Globus pallidus (tissue), 1 donor: ENCODE results near the gene ASB6.

Experiments
- DNase-seq: peaks from one replicate; pipeline ENCODE4 v3.0.0-alpha.2; 2015; ENCODE audit warnings: low spot score

Gene ASB6, protein sequence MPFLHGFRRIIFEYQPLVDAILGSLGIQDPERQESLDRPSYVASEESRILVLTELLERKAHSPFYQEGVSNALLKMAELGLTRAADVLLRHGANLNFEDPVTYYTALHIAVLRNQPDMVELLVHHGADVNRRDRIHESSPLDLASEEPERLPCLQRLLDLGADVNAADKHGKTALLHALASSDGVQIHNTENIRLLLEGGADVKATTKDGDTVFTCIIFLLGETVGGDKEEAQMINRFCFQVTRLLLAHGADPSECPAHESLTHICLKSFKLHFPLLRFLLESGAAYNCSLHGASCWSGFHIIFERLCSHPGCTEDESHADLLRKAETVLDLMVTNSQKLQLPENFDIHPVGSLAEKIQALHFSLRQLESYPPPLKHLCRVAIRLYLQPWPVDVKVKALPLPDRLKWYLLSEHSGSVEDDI

GRCh38 chr9:129641750-129642585 is at the start of gene ASB6:
Gene ASB6 (minus strand): TSS chr9:129642151. CDS start chr9:129641999, 152 bp downstream.
- DNase-seq: peak; percentile 93

- no peak for DNase-seq
These were observed 46.5 kb upstream of the ASB6 start for GRCh38 chr9:129688285-129689043.

DNA sequence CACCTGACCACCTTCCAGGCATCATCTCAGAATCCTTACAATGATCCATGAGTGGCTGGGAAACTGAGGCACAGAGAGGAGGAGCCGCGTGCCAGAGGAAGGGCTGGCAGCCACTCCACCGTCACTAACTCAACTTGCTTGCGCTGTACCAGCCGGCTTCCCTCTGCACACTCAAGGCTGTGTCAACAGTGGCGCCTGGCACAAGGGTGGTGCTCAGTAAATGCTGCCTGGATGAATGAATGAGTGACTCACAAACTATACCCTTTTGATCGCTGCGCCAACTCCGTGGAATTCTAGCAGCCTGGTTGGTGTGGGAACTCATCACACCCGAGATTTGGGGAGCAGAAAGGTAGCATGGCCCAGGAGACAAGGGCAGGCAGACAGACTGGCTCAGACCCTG is 45.4 kb upstream of the ASB6 start:
- no peak for DNase-seq

DNA sequence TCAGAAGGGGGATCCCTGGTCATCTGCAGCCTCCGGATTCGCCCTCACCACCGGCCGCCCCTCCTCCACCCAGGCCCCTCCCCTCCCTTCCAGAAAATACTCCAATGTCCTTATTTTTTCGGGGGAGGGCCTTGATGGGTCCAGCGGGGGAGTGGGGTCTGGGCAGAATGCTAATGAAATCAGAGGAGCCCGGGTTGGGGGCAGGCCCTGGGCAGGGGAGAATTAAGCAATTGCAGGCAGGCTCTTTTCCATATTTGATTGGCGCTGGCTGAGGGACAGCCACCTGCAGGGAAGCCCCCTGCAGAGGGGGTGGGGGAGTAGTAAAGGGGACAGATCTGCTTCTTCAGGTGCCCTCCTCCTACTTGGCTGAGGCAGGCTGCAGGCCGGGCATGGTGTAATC is 44.8 kb upstream of the ASB6 start:
- no peak for DNase-seq

DNA sequence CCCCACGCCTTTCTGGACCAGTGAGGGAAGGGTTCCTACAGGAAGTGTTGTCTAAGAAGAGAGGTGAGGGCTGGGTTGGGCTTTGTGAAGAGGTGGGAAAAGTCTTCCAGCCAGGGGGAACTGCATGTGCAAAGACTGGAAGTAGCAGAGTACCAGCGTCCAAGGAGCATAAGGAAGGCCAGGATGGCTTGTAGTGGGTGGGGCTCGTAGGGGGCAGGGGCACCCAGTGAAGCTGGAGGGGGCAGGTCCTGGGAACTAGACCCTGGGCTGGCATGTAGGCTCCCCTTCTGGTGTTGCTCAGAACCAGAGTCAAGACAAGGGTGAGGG is 43.9 kb upstream of the ASB6 start:
- no peak for DNase-seq

- no peak for DNase-seq
These were observed 43.4 kb upstream of the ASB6 start for GRCh38 chr9:129685220-129685932.

GRCh38 chr9:129682381-129682780 is 40.4 kb upstream of the ASB6 start:
- no peak for DNase-seq

DNA sequence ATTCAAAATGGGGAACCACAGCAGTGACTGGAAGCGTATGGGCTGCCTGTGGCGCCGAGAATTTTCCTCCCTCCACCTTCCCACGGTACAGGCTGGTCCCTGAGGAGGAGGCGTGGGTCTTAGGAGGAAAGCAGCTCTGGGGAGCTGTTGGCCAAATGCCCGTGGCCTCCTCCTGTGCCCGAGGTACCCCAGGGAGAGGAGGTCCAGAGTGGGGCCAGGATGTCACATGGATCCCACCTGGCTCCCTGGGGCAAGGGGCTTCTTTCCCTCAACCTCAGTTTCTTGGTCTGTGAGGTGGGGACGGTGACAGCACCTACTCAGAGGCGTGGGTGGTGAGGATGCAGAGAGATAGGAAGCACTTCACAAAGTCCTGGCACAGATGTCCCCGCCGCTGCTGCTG is 40.0 kb upstream of the ASB6 start:
- DNase-seq: no peak

- DNase-seq: no peak
These were observed 37.6 kb upstream of the ASB6 start for GRCh38 chr9:129679537-129679936.

GRCh38 chr9:129678844-129679243 is 36.9 kb upstream of the ASB6 start:
- DNase-seq: no peak

- DNase-seq: no peak
These were observed 35.5 kb upstream of the ASB6 start for GRCh38 chr9:129677456-129677855.

DNA sequence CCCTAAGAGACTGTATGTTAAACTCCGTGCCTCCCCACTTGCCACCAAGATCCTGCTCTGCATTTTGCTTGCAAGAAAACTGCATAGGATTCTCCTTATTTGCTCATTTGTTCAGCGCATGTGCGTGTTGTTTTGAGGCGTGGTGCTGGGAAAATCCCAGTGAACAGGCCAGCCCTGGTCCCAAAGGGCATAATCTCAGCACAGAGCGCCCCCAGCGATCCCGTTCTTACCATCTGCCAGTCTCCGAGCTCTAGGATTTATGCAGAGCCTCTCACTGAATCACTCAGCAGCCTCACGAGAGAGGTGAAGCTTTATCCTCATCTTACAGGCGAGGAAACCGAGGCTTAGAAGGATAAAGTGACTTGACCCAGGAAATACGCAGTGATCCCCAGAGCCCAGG is 35.0 kb upstream of the ASB6 start:
- DNase-seq: no peak

DNA sequence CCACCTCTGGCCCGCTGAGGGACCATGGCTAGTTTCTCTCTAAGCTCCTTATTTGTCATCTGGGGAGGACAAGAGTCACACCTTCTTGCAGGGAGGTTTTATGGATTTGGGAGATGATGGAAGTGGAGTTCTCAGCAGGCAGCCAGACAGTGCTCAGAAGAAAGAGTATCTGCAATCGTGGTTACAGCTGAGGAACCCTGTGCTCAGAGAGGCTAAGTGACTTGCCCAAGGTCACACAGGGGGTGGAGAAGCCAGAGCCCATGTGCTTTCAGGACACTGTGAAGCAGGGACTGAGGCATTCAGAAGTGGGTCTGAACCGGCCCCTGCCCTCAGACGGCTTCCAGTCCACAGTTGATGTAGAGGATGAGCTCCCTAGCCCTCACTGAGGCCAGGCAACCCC is 34.3 kb upstream of the ASB6 start:
- DNase-seq: no peak

DNA sequence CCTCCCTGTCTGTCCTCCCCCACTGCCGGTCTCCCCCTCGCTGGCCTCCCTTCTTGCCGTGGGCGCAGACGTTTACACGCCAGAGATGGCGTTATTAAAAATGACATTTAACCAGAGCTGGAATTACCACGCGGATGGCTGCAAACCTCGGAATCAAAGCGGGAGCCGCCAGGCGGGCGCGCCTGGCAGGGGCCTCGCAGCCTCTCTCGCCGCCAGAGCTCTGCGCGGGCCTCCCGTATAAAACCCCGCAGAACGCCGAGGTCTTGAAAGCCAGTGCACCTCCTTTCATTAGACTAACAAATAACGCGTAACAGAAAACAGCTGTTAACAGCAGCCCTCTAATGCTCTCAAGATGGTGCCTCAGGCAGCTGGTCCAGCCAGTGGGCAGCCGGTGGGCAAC is 33.7 kb upstream of the ASB6 start:
- DNase-seq: no peak

DNA sequence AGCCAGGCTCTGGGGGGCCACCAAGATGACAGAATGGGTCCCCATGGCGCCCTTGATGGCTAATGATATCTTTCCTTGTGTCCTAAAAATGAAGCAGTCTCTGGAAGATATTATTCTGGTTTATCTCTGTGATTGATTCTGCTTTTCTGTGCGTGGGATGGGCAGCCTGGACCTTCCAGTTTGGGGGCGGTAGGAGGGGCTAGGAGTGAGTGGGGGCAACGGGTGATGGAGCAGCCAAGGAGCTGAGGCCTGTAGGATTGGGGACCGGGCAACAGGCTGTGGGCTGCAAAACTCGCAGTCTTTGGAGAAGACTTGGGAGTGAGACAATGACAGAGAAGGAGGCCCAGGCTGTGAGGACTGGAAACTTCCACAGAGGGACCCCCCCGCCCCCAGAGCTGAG is 32.3 kb upstream of the ASB6 start:
- no peak for DNase-seq

- DNase-seq: no peak
These were observed 31.7 kb upstream of the ASB6 start for GRCh38 chr9:129673602-129674001.

GRCh38 chr9:129672702-129673101 is 30.8 kb upstream of the ASB6 start:
- DNase-seq: no peak

DNA sequence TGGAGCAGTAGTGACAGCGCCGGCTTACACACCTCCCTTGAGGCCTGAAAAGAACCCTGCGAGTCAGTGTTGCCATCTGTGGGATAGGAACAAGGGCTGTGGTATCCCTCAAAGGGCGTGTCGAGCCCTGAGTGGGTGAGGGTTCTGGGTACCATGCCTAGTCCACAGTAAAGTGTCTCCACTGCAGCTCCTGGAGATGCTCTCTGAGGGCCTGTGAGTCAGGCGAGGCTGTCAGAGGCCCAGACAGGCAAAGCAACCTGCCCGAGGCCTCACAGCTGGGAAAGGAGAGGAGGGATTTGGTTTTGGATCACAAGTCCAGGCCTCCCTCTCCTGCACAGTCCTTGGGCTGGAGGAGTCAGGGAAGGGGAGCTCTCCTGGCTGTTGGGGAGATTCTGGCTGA is 29.6 kb upstream of the ASB6 start:
- no peak for DNase-seq

DNA sequence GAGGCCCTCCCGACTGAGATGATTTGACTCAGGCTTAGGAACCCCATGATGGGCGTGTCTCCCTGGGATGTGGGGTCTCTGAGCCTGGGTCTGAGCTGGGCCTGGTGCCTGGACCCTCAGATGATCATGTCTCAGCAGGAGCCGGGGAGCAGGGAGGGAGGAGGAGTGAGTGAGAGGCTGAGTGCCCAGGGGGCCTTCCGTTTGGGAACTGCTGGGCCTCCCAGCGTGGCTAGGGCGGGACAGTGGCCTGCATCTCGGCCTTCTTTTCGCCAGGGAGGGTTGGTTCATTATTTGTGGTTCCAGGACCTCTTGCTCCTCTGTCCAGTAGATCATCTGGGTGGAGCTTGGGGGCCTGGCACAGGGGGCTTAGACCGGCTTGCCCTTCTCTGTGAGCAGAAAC is 29.1 kb upstream of the ASB6 start:
- DNase-seq: no peak

DNA sequence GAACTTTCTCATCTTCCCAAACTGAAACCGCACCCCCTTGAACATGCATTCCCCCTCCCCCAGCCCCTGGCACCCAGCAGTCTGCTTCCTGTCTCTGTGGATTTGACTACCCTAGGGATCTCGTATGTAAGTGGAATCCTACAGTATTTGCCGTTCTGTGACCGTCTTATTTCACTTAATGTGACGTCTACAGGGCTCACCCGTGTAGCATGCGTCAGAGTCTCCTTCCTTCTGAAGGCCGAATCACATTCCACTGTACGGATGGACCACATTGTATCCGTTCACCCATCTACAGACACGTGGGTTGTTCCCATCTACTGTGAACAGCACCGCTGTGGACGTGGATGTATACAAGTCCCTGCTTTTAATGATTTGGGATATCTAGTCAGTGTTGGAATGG is 28.0 kb upstream of the ASB6 start:
- DNase-seq: no peak

GRCh38 chr9:129669141-129669718 is 27.3 kb upstream of the ASB6 start:
- DNase-seq: no peak

DNA sequence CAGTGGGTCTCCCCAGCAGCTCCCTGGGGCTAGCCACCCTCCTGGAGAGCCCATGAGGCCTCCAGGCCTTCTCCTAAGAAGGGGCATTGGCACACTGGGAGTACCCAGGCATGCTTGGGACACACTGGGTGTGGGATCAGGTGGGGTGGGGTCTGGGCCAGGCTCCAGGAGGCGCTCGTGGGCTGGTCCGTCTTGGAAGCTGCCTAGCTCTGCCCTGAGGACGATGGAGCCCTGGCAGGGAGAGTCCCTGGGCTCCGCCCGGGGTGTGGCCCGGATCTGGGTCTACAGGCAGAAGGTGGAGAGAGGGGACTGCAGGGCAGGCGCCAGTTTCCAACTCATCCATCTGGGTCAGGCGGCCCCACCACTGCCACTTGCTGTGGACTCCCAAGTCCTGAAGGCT is 25.9 kb upstream of the ASB6 start:
- no peak for DNase-seq
